GM10266 (cell line): ENCODE measurements around the gene NRCAM.
"Not testable (repeated sequence)": the region's sequence is repeated elsewhere in the genome, so short reads cannot be mapped to it uniquely, and the experiment has no call there.

Source experiments
- DNase-seq: peaks from one replicate; pipeline ENCODE4 v3.0.0; 2012; ENCODE audit errors: extremely low spot score
- TF ChIP-seq, protein P1 (sequence below): IDR thresholded peaks from 2 replicates; pipeline ENCODE4 v1.5.1; 2012; ENCODE audit warnings: mild to moderate bottlenecking, low read depth; ENCODE audit not compliant: control insufficient read depth, insufficient read depth; ENCODE audit errors: missing control alignments

Gene NRCAM

GRCh38 chr7:108345710-108346336 lies 110.4 kb downstream of the NRCAM start:
- DNase-seq: no peak

DNA sequence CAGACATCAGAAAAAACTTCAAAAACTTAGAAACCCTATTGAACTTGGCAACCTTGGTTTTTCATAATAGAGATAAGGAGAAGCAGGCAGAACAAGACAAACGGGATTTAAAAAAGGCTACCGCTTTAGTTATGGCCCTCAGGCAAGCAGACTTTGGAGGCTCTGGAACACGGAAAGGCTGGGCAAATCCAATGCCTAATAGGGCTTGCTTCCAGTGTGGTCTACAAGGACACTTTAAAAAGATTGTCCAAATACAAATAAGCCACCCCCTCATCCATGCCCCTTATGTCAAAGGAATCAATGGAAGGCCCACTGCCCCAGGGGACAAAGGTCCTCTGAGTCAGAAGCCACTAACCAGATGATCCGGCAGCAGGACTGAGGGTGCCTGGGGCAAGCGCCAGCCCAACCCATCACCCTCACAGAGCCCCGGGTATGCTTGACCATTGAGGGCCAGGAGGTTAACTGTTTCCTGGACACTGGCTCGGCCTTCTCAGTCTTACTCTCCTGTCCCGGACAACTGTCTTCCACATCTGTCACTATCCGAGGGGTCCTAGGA lies 115.3 kb downstream of the NRCAM start:
- no peak for DNase-seq
- TF ChIP-seq, protein P1, sequence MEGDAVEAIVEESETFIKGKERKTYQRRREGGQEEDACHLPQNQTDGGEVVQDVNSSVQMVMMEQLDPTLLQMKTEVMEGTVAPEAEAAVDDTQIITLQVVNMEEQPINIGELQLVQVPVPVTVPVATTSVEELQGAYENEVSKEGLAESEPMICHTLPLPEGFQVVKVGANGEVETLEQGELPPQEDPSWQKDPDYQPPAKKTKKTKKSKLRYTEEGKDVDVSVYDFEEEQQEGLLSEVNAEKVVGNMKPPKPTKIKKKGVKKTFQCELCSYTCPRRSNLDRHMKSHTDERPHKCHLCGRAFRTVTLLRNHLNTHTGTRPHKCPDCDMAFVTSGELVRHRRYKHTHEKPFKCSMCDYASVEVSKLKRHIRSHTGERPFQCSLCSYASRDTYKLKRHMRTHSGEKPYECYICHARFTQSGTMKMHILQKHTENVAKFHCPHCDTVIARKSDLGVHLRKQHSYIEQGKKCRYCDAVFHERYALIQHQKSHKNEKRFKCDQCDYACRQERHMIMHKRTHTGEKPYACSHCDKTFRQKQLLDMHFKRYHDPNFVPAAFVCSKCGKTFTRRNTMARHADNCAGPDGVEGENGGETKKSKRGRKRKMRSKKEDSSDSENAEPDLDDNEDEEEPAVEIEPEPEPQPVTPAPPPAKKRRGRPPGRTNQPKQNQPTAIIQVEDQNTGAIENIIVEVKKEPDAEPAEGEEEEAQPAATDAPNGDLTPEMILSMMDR: no peak

More at GRCh38 chr7:108345710-108346336, 110.4 kb downstream of the NRCAM start:
- TF ChIP-seq, protein P1: no peak

GRCh38 chr7:108340406-108340805 lies 115.8 kb downstream of the NRCAM start:
- not testable (repeated sequence) for DNase-seq

DNA sequence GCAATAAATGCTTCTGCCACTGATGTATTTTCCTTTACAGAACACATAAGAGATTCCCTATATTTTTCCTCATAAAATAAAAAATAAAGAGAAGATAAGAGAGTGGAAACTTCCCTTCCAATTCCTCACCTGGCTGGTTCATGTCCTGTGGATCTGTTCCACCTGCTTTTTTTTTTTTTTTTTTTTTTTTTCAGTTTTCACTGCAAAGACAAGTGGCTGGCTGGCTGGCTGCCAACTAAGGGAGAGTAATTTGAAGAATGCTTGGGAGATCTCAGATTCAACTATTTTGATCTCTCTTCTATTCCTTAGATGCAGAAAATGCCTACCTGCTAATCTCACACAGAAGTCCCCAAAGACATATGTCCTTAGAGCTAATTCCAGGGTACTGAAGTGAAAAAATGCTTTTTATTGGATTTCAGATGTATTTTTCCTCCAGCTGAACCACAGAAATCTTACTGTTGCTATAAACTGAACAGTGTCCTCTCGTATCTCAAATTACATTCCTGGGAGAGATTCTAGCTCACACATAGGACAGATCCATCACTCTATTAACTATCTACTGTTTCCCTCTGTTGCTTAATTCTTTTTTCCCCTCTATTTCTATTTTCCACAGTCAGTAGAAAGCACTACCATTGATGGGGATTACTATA lies 120.8 kb downstream of the NRCAM start:
- no peak for DNase-seq
- TF ChIP-seq, protein P1: no peak

DNA sequence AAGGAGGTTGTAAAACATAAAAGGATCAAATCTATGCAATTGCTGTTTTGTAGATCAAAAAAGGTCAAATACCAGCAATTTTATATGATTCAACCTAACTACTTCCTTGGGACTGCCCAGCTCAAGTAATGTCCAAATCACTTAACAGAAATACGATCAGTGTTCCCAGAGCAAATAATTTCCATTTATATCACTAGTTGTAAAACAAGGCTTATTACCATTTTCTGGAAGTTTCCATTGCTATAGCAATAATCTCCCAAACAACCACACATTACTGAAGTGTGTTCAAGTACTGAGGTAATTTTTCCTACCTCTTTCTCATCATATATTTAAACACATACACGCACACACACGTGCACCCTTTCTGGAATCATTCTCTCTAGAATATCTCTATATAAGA lies 123.3 kb downstream of the NRCAM start:
- DNase-seq: no peak
- TF ChIP-seq, protein P1: no peak

- DNase-seq: no peak
- TF ChIP-seq, protein P1: no peak
Observed at GRCh38 chr7:108331971-108332370, 124.3 kb downstream of the NRCAM start.

GRCh38 chr7:108330227-108330626 lies 126.0 kb downstream of the NRCAM start:
- TF ChIP-seq, protein P1: no peak
- no peak for DNase-seq
